DMS53 treated with DMSO at 0.1 percent for 48 hours (cell line): ENCODE results near the gene ZNF446.
"Not testable (repeated sequence)": the region's sequence is repeated elsewhere in the genome, so short reads cannot be mapped to it uniquely, and the experiment has no call there.

Experiments
- DNase-seq: peaks from one replicate; lab custom pipeline; 2025; ENCODE audit not compliant: unreplicated experiment; lab: John Stamatoyannopoulos, UW

ZNF446 gene

DNA sequence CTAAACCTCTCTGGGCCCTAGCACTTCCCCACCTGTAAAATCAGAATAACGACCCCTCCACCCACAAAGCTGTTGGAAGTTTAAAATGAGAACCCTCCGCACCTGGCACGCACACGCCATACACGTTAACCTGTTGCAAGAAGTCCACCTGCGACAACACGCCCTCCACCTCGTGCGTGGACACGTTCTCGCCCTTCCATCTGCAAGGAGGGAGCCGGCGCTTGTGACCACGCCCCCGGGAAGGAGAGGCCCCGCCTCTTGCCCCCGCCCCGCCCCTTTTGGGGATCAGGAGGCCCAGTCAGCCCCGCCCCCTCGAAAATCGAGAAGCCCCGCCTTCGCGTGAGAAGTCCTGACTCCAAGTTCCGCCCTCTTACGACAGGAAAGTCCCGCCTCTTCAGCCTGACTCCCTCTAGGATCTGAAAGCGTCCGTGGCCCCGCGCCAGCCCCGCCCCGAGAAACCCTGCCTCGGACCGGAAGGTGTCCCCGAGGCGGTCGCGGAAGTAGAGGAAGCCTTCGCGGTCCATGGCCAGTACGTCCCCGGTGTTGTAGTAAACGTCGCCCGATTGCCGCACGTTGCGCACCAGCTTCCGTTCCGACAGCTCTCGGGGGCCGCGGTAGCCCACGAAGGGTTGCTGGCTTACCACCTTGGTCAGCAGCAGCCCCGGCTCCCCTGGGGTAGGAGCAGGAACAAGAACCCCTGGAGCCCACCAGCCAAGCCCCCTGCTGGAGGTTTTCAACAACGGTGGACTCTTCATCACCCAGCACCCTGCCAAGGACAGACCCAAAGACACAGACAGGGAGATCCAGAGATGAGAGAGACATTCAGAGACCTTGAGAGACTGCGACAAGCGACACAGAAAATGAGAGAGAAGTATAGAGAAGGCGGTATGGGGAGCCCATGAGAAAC lies 23.1 kb downstream of the ZNF446 start:
- peak; percentile 95 for DNase-seq

- no peak for DNase-seq
Observed at GRCh38 chr19:58500242-58500641, 24.1 kb downstream of the ZNF446 start.

DNA sequence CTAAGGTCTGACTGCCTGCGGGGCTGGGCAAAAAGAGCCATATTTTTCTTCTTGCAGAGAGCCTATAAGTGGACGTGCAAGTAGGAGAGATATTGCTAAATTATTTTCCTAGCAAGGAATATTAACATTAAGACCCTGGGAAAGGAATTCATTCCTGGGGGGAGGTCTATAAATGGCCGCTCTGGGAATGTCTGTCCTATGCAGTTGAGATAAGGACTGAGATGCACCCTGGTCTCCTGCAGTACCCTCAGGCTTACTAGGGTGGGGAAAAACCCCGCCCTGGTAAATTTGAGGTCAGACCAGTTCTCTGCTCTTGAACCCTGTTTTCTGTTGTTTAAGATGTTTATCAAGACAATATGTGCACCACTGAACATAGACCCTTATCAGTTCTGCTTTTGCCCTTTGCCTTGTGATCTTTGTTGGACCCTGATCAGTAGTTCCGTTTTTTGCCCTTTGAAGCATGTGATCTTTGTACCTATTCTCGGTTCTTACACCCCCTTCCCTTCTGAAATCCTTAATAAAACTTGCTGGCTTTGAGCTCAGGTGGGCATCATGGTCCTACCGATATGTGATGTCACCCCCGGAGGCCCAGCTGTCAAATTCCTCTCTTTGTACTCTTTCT lies 31.6 kb downstream of the ZNF446 start:
- DNase-seq = not testable (repeated sequence)

DNA sequence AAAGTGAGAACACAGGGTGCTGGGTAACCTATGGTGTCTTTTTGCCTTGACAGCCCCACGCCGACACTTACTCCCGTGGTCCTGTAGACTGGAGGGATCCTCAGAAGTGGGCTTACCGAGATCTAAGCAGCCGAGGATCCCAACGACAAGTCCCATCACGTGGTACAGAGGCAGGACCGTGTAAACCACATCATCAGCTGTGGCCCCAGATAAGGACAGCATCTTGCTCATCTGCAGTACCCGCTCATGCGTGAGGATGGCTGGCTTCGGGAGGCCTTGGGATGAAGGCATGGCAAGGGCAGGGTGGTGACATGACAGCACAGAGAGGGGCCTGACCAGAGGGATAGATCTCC lies 33.6 kb downstream of the ZNF446 start:
- DNase-seq = no peak

GRCh38 chr19:58510084-58510862 lies 34.1 kb downstream of the ZNF446 start:
- DNase-seq = no peak

DNA sequence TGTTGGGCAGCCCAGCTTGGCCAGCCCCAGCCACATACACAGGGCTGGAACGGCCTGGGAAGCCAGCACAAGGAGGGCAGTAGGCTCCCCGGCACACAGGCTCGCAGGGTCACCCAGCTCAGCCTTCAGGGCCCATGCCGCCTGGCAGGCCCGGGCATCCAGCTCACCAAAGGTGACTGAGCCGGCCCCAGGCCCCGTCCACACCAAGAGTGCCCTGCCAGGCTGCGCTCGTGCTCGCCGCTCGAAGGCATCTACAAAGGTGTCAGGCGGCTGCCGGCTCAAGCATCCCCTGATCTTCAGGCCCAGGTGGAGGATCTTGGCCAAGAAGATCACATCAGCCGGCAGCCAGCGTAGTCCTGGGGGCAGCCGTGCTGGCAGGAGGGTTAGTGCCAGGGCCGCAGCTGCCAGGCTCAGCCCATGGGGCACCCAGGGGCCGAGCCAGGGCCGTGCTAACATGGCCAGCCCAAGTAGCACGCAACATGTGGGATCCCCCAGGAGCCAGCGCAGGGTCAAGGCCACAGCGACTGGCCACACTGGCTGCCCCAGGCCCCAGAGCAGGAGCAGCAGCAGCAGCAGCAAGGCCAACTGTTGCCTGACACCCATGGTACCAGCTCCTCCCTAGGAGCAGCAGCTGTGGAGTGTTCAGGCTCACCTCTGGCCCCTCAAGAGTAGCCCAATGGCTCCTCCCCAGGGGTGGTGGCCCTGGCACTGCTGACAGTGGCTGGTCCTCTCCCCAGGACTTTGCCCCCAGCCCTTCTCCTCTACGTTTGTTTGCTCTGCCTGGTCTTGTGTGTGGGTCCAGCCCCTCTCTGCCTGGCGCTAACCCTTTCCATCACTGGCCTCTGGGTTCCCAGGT lies 35.4 kb downstream of the ZNF446 start, which contains the start of gene SLC27A5:
Gene SLC27A5, minus strand, starts transcription at position 640 of the 856 bp plus-strand sequence. Its CDS starts 37 bp downstream, at position 603.
- no peak for DNase-seq

DNA sequence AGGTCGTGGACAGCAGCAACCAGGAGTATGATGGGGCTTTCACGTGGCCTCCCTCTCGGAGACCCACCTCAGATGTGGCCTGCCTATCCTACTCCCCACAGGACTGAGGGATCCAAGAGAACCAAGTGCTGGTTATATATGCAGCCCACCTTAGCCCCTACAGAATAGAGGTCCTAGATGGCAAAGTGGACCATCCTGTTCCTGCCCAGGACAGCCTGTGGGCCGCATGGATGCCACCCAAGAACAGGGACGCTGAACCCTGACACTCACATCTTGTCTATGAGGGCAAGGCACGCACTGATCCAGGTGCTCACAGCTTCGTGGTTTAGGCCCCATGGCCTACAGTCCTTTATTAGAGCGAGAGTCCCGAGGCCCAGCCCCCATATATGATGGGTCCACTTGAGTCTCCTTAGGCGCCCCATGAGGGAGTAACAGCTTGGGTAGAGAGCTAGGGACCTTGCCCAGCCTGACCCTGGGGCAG lies 37.1 kb downstream of the ZNF446 start:
- no peak for DNase-seq

DNA sequence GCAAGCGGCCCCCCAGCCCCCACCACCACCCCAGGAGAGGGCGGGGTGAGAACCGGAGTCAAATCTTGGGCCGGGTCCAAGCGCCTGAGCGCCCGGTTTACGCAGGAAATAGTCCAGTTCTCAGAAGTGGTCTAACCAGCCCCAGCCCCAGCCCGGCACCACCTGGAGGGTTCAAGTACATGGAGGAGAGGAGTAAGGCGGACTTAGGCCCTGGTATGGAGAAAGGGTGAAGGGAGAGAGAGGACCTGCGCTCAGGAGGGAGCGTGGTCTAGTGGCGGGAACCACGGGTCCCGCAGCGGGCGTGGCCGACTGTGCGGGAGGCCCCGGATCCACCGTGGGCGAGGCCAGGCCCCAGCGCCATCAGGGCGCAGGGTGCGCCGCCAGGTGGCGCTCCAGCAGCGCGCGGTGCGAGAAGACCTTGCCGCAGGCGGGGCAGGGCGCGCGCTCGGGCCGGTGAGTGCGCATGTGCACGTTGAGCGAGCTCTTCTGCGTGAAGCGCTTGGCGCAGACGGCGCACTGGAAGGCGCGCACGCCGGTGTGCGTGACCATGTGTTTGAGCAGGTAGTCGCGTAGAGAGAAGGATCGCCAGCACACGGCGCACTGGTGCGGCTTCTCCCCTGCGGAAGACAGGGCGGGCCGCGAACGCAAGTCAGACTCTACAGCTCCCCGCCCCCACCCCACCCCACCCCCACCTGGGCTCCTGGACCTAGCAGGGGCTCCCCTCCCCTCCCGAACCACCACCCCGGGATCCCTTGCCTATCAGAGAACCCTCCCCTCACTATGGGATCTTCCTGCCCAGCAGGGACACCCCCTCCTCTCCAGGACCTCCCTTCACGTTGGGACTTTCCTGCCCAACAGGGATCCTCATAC lies 37.8 kb downstream of the ZNF446 start:
- DNase-seq = peak; percentile 96

DNA sequence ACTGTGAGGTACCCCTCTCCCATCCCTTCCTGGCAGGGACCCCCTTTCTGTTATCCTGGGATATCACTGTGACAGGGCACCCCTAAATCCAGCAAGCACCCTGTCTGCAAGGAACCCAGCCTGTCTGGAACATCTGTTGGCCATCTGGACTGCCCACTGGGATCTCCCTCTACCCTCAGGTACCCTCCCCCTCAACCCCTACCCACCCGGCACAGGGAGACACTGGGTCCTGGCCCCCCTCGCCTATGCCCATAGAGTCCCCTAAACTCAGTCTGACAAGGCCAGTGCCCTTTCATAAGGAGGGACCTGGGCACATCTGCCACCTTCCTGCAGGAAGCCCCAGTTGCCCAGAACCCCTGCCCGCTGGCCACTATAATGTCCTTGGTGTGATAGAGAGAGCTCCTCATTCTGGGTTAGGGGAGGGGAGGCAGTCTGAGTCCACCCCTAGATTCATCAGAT lies 38.4 kb downstream of the ZNF446 start:
- no peak for DNase-seq

GRCh38 chr19:58515259-58515658 lies 39.1 kb downstream of the ZNF446 start:
- no peak for DNase-seq

- DNase-seq = no peak
Observed at GRCh38 chr19:58516246-58516836, 40.2 kb downstream of the ZNF446 start.

DNA sequence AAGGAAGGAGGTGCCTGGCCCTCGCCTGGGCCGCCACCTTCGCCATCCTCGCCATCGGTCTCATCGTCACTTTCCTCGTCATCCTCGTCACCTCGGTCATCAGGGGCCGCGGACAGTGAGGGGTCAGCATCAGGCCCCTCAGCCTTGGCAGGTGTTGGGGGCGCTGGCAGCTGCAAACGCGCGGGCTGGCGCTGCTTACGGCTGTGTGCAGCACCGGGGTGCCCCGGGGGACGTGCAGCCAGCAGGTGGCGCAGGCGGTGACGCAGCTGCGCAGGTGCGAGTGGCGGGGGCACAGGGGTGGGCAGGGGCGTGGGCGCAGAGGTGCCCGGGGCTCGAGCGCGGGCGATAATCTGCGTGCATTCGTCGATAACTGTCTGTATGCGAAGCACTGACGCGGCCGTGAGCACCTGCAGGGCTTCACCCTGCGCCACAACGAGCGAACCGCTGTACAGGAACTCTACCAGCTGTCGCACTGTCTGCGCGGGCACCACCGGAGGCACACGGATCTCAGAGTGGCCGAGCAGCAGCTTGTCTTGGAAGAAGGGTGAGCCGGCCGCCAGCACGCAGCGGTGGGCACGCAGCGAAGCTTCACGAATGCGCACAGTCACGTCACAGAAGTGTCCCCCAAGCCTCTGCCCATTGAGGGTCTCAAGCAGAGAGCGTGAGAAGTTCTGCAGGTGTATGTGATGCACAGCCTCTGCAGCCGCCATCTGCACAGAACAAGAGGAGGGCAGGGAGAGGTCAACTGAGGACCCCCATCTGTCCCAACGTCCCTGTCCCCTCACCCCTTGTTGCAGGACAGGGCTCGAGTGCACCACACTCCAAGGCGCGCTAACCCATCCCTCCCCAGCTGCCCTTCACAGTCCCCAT lies 41.0 kb downstream of the ZNF446 start:
- no peak for DNase-seq

DNA sequence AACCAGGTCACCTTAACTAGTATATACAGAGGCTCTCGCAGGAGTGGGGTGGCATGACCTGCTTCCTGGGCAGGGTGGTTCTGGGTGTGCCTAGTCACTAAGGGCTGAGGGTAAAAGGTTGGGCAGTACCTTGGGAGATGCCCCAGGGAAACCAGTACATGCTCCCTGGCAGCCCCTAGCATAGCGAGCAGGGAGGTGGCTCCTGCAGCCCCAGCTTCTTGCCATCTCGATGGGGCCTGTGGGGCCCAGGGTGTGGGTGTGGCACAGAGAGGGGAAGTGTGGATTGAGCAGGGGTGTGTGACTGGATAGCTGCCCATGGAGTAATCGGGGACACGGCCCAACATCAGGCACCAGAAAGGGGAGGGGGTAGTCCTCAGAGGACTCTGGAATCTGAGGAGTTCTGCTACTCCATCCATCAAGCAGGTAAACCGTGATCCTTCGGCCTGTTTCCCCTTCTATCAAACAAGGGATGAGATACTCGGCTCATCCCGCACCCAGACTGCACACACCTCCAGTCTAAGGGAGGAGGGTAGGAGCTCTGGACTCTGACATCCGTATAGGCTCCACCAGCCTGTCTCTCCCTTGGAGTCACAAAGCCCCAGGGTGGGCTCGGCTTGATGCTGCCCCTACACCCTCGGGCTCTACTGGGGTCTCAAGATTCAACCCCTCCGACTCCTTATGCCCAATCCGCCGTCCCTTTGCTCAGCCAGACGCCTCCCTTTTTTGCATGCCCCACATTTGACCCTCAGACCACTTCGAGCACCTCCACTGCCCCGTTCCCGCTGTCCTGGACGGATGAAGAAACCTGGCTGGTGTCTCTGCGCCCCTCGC lies 42.3 kb downstream of the ZNF446 start:
- DNase-seq = no peak

- DNase-seq = peak; percentile 52
Observed at GRCh38 chr19:58519087-58519354, 42.9 kb downstream of the ZNF446 start.

- peak; percentile 89 for DNase-seq
Observed at GRCh38 chr19:58519355-58520256, 43.5 kb downstream of the ZNF446 start, which contains the start of gene ZBTB45. TSS of gene ZBTB45 (minus strand) at chr19:58519810. CDS start at chr19:58517673, 2,137 bp downstream.

- no peak for DNase-seq
Observed at GRCh38 chr19:58520257-58520599, 44.1 kb downstream of the ZNF446 start.
